OCI-M2 (cell line): ENCODE results near the gene CCDC178.
"Not testable (repeated sequence)": the region's sequence is repeated elsewhere in the genome, so short reads cannot be mapped to it uniquely, and the experiment has no call there.

Experiments used
- DNase-seq: peaks from one replicate; lab custom pipeline; 2025; ENCODE audit not compliant: unreplicated experiment; lab: John Stamatoyannopoulos, UW

CCDC178 gene

DNA sequence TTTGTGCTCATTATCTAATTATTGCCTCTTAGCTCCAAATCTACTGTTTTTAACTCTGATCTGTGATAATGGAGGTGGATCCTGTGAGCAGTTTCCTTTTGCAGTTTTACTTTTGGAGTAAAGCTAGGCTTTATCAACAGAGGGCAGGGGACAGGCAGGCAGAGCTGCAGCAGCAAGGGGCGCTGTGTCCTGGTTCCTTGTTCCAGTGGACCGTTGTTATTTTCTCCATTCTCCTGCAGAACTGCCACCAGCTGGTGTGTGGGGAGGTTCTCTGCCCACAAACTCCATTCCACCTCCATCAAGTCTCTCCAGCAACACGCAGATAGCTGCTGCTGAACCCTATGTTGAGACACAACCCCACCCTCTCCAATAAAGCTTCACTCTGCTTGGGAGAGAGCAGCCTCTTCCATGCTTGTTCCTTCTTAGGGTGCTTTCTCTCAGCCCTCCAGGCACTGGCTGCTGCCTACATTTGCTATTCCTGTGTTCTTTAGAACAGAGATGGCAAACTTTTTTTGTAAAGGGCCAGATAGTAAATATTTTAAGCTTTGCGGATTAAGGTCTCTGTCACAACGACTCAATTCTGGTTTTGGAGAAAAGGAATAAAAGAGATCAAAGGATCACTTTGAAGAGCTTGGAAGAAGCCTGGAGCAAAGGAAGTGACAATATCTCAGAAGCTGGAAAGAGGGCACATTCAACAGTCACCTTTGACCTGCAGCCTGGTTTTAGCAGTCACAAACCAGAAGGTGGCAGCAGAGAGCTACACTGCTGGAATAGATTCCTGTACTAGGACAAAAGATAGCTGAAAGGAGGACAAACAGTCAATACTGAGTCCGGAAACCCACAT, 208.8 kb downstream of the CCDC178 start:
- no peak for DNase-seq

DNA sequence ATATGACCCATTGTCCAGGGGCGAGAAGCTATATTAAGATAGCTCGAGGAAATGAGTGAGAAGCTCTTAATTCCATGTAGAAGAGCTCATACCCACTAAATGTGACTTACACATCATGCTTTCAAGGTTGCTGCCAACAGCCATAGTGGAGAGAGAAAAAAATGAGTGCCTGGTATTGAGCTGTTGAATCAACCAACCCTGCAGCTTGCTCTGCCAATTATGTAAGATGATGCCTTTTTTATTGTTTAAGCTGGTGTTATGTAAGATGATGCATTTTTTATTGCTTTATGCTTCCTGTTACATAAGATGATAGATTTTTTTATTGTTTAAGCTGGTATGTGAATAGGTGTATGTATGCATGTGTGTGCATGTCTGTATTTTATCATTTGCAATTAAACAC, 228.2 kb downstream of the CCDC178 start:
- DNase-seq: no peak

DNA sequence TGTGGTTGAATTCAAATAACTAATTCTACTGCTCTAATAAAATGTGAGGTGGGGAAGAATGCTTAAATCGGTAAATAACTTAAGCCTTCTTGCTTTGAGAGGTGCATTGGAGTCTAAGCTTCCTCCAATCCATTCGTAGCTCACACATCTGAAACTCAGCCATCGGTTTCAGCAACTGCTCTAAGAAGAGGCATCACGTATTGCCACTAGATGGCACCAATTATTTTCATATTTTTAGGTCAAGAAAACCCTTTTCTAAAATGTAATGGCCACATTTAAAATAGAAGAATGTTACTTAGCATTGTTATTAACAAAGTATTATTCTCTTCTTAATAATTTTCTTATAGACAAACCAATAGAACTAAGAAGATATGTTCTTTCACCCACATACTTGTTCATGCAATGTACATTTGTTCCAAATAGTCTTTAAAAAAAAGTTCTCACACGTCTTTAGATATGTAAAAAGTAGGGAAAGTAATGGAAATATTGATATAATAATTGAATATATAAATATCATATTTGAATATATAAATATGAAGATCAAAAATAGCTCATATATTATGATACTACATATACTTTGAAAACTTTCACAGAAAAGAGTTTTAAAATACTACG, 229.8 kb downstream of the CCDC178 start:
- no peak for DNase-seq

DNA sequence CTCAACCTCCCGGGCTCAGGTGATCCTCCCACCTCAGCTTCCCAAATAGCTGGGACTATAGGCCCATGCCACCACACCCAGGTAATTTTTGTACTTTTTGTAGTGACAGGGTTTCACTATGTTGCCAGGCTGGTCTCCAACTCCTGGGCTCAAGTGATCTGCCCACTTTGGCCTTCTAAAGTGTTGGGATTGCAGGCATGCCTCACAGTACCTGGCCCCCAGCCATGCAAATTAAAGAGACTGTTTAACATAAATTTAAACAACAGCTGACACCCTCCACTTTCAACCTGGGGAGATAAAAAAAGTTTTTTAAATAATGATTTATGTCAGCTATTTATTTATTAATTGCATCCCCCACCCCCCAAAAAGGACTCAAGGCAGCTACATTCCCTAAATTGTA, 234.7 kb downstream of the CCDC178 start:
- DNase-seq: no peak

DNA sequence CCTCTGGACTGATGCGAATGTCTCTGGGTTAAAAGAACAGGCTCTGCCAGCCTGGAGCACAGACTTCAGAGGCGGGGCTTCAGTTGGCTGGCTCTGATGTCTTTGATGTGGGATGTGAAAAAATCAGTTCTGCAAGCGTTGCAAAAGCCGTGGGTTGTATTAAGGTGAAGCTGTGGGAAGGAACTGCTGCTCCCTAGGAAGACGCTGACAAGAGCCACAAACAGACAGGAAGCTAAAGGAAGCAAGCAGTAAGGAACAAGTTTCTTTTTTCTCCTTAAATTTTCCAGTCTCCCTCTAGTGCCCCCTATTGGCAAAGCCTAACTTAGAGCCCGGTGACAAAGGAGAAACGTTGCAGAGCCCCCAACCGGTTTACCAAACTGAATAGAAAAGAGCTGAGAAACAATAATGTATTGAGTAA, 239.0 kb downstream of the CCDC178 start:
- no peak for DNase-seq

DNA sequence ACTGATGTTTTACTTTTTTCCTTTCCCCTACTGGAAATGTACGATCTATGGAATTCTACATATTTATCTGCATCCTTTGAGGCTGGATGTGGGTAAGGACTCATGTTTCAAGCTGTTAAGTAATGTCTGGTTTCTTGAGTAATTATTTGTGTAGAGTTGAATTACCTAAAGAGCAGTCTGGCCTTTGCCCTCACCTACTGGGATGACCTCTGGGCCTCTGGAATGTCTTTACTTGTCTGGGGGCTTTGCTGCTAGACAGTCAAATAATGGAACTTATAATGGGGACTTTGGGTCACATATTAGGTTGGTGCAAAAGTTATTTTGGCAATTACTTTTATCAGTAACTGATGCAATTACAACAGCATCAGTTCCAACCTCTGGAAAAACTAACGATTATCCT, 244.7 kb downstream of the CCDC178 start:
- no peak for DNase-seq

DNA sequence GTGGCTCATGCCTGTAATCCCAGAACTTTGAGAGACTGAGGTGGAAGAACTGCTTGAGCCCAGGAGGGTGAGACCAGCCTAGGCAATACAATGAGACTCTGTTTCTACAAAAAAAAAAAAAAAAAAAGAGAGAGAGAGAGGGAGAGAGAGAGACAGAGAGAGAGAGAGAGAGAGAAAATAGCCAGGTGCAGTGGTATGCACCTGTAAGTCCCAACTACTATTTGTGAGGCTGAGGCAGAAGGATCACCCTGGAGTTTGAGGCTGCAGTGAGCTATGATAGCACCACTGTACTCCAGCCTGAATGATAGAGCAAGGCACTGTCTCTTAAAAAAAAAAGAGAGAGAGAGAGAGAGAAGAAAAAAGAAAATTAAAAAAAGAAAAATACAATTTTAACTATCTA, 245.7 kb downstream of the CCDC178 start:
- DNase-seq: no peak

DNA sequence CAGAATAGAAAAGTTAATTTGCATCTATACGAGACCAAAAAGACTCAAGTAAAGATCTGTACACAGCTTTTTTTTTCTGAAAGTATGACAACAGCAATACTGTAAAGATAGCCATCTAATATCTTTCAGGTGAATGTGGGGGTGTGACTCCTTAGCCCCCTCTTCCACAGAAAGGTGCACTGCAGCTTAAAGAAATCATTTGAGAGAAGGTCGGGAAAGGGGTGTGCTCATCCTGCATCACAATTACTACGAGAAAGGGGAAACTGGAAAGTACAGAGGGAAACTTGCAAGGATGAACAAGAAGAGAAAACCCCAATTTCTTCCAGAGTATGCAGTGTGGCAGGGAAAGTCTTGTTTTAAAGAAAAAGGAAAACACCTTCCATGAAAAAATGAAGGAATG, 255.6 kb downstream of the CCDC178 start:
- no peak for DNase-seq

DNA sequence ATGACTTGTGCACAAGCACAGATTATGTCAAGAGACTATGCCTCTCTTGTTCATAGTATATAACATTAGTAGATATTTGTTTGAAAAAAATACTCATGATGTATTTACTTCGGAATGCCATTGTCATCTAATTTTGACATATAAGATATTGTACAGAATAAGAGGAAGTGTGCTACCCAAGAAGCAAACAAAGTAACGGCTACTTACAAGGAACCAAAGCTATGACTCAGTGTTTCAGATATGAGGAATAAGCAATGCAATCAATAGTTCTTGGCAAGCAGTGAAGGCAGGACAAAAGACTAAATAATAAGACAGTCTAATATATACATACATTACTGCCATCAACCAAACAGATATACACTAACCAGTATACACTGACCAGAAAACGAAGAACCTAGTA, 256.3 kb downstream of the CCDC178 start:
- DNase-seq: no peak

DNA sequence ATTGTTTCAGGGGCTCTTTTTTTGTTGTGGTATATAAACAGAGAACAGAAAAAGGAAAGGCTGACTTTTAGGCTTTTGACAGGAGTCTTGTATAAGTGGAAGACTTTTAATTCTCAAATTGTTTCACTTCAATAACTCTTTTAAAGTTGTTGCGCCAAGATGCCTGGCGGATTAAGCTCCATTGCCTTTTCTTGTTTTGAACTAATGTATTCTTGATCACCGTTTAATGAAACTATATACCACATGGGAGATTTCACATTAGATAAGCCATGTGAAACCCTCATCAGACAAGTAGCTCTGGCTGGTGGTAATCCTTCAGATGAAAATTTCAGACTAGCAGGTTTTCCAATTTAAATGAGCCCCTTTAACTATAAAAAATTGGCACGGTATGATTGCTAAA, 257.4 kb downstream of the CCDC178 start:
- DNase-seq: no peak

DNA sequence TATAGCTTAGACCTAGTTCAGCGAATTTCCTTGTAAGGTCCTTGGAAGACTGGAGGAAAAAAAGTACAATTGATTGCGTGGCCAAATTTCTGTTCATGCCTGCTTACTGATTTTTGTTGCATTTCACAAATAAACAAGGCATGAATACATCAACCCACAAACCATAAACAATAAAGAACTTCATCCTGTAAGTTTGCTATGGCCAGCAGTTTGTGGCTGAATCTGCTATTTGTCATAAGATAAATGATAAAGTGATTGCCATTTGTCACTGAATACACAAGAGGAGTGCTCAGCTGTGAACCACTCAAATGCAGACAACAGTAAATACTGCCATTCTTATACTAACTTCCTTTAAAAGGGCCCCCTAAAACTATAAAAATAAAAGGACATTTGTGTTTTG, 259.5 kb downstream of the CCDC178 start:
- DNase-seq: no peak

DNA sequence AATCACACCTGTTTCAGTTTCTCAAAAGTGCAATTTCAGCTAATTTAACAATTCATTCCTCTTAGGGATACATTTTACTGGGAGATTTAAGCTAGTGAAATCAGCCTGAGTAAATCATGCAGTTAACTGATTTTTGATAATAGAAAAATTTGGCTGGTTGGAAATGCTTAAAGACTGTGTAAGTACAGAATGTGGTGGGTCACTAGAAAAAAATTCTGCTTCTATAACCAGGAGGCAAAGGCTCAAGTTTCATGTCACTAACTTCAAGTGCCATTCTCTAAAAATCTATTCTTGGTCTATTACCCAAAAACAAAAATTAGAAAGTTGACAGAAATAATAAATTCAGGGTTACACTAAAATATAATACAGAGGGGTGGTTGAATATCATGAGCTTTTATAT, 271.3 kb downstream of the CCDC178 start:
- DNase-seq: no peak

DNA sequence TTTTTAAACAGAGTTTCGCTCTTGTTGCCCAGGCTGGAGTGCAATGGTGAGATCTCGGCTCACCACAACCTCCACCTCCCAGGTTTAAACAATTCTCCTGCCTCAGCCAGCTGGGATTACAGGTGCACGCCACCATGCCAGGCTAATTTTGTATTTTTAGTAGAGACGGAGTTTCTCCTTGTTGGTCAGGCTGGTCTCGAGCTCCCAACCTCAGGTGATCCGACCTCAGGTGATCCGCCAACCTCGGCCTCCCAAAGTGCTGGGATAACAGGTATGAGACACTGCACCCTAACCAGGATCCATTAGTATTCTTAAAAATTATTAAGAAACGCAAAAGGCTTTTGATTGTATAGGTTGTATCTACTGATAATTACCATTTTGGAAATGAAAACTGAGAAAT, 276.4 kb downstream of the CCDC178 start:
- not testable (repeated sequence) for DNase-seq

DNA sequence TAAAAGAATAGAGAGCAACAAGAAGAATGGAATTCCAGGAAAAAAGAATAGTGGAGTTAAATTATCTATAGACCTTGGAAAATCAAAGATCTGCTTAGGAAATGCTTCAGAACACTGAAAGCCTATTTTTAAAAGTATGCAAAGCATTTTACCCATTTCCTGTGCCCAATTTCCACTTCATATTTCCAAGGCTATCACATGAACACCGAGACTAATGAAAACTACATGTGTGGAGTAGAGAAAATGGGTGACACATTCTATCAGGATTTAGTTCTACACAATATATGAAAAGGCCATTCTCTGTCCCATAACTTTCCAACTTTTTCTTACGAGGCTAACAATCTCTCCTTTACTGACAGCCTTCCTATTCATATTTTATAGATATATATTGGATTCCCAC, 279.4 kb downstream of the CCDC178 start:
- no peak for DNase-seq

DNA sequence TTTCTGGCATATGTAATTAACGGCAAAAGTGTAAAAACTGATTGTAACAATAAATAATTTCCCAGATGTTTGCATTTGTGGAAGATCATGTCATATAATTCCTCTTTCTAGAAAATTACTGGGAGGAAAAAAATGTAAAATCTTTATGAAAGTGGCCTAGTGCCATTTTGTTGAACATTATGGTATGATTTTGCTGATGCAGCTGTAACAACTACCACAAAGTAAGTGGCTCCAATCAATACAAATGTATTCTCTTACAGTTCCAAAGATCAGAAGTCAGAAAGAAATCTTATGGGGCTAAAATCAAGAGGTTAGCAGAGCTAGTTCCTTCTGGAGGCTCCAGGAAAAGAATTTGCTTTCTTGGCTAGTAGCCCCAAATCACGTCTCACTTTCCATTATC, 281.4 kb downstream of the CCDC178 start:
- no peak for DNase-seq

DNA sequence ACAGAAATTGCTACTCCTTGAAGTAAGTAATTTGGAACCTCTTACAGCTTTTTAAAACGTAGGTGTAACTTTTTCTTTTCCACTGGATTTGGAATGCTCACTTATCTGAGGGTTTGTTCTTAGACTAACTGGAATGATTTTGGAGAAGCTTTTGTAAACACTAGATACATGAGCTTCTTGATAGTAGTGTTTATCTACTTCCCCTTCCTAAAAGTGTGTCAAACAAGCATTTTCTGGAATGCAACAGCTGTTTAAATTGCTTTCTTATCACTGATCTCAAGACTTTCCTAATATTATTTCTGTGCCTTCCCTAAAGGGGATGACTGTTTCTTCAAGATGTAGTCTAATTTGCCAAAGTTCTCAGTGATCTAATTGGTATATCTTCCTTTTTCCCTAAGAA, 282.6 kb downstream of the CCDC178 start:
- DNase-seq: no peak

DNA sequence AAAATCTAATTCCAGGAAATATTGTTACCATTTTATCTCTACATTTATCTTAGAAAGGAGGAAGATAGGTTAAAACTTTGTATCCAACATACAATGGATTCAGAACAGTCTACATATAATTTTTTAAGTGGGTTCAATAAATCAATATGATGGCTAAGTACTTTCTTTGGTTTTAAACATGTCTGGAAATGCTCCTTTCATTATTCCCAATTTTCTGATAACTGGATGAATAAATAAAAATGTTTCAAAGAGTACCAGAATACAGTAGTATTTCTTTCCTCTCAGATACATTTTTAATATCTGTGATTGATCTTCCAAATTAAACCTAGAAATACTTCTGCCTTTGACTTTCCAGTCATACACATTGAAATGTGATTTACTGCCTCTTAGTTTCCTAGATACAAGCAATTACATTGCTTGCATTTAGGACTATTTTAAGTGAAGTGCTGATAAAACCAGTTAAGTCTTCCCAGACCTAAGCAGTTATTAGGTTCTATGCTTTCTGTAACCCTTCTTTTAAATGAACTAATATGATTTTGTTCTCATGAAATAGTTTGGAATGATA, 283.5 kb downstream of the CCDC178 start:
- DNase-seq: no peak

DNA sequence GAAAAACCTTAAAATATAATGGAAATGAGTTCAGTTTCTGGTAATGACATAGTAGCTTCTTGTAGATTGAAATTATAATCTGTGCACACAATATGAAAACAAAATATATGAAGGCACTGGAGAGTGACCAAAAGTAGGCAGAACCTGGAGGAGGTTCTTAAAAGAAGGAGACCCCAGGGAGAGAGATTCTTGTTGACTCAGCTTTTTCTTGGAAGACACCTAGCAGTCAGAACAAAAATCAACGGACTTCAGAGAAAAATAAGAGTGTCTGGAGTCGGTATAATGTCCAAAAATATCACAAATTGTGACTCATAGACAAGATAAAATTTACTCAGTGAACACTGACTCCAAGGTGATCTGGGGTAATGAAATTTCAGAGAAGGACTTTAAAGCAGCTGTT, 286.5 kb downstream of the CCDC178 start:
- DNase-seq: no peak

DNA sequence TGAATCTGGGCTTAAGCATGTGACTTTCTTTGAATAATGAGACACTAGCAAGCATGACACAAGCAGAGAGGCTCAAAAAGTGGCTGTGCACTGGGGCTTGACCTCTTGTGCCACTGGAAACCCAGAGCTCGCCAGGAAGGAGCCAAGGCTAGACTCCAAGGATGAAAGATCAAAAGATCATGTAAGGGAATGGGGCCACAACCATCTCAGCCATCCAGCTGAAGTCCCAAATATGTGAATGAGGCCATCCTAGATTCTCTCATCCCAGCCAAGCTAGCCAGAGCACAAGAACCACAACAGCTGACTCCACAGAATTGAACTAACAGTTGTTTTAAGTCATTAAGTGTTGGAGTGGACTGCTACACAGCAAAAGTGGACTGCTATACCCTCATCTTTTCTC, 288.1 kb downstream of the CCDC178 start:
- DNase-seq: no peak

DNA sequence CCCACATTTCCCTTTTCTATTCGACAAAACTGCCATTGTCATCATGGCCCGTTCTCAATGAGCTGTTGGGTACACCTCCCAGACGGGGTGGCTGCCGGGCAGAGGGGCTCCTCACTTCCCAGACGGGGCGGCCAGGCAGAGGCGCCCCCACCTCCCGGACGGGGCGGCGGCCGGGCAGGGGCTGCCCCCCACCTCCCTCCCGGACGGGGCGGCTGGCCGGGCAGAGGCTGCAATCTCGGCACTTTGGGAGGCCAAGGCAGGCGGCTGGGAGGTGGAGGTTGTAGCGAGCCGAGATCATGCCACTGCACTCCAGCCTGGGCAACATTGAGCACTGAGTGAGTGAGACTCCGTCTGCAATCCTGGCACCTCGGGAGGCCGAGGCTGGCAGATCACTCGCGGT, 292.7 kb downstream of the CCDC178 start:
- DNase-seq: not testable (repeated sequence)

DNA sequence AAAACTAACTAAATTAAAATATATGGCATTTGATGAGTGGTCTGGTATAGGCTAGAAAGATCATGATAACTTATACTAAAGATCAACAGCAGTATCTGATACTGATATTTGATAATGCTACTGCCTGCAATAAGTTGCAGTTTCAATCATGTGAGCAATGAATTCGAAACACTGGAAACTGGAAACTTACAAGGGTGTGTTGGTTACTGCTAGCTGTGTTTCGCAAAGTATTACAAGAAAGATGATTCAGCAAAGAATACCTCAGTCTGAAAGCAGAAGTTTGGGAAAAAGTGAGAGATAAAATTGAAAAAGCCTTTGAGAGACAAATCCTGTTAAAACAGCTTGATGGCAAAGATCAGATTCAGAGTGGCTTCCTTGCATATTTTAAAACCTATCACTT, 294.5 kb downstream of the CCDC178 start:
- no peak for DNase-seq

DNA sequence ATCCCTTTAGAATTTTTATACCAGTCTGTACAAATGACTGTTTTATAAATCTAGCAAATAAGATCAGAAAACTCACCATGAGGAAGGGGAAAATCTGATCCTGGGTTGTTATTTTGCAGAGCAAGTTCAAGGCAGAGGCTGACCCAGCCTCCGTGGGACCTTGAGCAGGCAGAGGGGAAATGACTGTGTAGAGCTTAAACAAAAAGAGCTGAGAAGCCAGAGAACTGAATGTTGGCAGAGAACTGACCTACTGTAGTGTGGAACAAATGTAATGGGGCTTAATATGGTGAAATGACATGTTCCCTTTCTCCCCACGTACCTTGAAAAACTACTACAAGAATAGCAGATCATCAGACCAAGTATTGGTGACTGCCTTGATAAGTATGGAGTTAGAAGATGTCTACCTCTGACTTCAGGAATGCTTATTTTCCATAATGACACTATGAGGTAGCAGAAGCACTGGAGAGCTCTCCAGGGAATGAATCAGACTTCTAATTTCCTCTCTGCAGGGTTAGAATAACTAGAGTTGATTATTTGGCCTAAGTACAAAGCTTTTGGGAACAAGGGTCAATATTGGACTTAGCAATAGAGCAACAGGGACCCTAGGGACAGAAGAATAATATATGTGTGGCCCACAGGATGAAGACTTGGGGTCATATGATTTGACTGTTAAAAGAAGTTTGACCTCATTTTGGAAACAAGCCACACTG, 304.4 kb downstream of the CCDC178 start:
- DNase-seq: no peak
